Cerebellar nuclear complex (tissue), 1 donor: ENCODE measurements around the gene CACNA1G.

Source experiments
- DNase-seq, 2 experiments: peaks; one replicate each; lab custom pipeline; 2025; lab: John Stamatoyannopoulos, UW

Gene CACNA1G

DNA sequence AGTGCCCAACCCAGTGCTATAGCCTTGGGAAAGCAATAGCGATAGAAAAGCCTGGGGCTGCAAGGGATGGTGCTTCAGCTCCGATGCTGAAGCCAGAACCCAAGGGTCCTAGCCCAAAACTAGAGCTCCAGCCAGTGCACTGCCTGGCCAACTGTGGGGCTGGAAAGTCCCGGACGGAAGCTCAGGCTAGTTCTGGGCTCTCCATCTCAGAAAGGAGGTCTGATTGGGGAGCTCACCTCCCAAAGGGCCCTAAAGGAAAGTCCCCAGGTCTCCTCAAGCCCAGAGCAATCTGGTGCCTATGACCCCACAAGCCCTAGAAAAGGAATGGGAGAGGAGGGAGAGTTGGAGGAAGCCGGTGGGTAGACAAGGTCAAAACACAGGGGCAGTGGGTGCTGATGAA is 72.1 kb downstream of the CACNA1G start:
- DNase-seq, result no peak

GRCh38 chr17:50633683-50634082 is 73.2 kb downstream of the CACNA1G start:
- no peak for DNase-seq

GRCh38 chr17:50634224-50634914 is 73.9 kb downstream of the CACNA1G start, which contains the start of gene ABCC3:
ABCC3 (plus strand) TSS chr17:50634881; CDS start chr17:50634937, 56 bp downstream.
- DNase-seq, result no peak

DNA sequence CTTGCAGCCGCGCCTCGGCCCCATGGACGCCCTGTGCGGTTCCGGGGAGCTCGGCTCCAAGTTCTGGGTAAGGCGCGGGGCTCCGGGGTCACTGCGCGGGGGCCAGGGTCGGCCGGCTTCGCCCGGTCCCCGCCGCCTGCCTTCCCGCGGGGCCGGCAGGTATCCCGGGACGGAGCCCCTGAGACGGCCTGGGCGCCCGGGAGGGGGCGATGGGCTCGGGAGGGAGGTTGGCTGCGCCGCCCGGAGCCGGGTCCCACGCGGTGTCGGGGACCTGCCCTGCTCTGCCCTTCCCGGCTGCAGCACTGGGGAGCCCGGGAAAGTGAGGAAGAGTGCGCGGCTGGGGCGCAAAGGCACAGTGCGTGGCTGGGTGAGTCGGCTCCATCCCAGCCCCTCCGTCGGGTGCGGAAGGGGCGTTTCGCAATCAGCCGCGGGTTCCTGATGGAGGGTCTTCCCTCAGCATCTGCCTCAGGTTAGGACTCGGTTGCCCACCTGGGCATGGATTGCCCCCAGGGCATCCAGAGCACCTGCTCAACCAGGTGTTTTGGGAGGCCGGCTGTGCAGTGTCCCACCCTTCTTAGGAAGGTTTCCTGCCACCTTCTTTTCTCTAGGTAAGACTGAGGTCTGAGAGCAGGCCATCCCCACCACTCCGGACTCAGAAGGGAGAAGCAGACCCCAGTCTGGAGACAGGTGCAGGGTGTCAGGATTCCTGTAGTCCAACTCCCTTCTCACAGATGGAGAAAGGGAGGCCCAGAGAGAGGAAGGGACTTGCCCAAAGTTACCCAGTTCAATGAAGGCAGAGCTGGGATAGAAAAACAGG is 74.6 kb downstream of the CACNA1G start:
- DNase-seq, result no peak

- DNase-seq, result no peak
These were observed 75.1 kb downstream of the CACNA1G start for GRCh38 chr17:50635732-50635981.

- no peak for DNase-seq
These were observed 75.7 kb downstream of the CACNA1G start for GRCh38 chr17:50635982-50636803.

DNA sequence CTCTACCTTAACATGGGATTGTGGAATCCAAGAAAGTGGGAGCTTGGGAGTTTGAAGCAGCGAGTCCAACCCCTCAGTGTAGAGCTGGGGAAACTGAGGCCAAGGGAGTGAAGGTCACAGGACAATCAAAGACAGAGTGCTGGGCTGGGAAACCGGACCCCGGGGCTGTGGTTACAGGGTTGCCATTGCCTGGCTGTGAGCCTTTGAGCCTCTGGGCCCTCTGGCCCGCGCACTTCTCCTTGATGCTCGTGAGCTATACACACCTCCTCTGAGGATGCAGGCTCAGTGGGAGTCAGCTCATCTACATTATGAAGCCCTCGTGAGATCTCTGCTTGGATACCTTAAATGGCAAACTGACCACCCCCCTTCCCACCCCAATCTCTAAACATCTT is 76.3 kb downstream of the CACNA1G start:
- no peak for DNase-seq

DNA sequence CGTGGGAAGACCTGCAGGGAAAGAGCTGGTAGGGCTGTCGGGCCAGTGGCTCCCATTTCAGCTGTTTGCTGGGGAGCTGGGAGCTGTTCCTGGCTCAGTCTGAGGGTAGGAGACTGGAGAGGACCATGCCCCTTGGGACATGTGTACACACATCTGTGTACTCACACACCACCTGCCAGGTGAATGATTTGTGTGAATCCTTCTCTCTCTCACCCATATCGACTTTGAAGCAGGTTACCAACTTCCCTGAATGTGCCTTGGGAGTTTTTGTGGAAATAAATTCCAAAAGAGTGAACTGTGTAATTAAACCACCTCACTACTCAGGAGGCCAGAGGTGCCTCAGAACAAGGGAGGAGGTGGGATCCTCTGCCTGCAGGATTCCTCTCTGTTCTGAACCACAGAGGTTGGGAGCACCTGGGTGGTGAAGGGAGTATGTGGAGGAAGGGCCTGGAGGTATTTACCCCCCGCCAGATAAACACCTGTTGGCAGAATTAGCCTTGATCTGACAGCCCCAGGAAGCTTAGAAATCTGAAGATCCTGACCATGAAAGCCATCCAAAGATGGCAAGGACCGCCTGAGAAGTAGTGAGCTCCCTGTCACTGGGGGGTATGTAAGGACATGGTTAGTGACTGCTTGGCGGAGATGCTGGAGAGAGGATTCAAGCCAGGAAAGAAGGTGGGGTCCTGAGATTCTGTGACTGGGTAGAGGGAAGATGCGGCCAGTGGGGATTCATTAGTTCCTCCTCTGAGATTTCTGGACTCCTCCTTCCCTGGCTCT is 77.5 kb downstream of the CACNA1G start:
- no peak for DNase-seq

- no peak for DNase-seq
These were observed 78.1 kb downstream of the CACNA1G start for GRCh38 chr17:50638606-50638965.

GRCh38 chr17:50638966-50639713 is 78.6 kb downstream of the CACNA1G start:
- no peak for DNase-seq

DNA sequence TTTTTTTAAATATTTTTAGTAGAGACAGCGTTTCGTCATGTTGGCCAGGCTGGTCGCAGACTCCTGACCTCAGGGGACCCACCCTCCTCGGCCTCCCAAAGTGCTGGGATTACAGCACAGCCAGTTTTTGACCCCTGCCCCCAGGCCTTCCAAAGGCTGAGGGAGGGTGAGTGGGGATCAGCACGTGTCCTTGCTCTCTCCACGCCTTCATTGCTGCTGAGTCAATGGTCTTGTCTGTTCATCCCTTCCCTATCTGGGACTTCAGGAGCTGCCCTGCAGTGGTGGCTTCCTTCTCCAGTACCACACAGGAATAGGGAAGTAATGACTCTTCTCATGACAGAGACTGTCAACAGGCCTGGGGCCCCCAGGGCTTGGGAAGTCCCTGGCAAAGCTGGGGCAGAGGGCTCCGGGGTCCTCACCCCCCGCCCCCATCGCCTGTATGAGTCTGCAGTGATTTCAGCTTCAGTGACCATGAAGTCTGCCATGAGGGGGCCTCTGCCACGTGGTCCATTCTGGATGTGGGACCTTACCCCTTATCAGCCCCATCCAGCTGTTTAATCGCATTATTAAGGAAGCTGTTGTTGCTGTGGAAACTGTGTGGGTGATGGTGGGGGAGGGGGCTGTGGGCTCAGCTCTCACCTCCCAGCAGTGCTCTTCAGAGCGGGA is 80.3 kb downstream of the CACNA1G start:
- DNase-seq, result no peak

- DNase-seq, result no peak
These were observed 80.8 kb downstream of the CACNA1G start for GRCh38 chr17:50641357-50641756.

GRCh38 chr17:50642071-50642721 is 81.7 kb downstream of the CACNA1G start:
- no peak for DNase-seq

- DNase-seq, result no peak
These were observed 82.5 kb downstream of the CACNA1G start for GRCh38 chr17:50642722-50643656.

DNA sequence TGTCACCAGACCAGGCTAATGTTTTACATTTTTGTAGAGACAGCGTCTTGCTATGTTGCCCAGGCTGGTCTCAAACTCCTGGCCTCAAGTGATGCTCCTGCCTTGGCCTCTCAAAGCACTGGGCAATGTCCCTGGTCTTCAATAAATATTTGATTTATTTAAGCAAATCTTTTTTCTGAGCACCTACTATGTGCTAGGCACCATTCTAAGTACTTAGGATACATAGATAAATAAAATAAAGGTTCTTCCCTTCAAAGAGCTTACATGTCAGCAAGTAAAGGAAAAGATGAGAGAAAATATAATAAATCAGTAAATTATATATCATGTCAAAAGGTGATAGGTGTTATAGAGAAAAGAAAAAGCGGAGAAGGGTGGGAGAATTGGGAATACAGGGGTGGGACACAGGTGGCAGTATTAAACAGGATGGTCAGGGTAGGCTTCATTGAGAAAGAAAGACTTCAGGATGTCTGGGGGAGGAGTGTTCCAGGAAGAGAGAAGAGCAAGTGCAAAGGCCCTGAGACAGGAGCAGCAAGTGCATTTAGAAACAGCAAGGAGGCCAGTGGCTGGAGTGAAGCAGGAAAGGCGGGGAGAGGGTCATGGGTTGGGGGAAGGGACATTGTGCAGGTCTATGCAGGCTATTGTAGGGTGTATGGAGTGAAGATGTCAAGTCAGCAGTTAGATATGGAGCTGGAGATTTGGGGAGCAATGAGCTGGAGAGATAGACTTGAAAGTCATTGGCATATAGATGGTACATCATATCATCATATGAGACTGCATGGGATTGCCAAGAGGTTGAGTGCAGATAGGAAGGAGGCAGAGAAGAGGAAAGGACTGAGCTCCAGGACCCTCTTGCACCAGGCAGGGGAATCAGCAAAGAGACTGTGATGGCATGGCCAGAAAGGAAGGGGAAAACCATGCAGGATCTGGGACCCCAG is 85.5 kb downstream of the CACNA1G start:
- no peak for DNase-seq

GRCh38 chr17:50647187-50647586 is 86.7 kb downstream of the CACNA1G start:
- DNase-seq, result no peak

- no peak for DNase-seq
These were observed 88.8 kb downstream of the CACNA1G start for GRCh38 chr17:50649042-50649908.
